GM19452 (cell line): ENCODE results near the gene ACTL6B.
A peak's percentile ranks its signal among the peaks of the same experiment; 100 is the strongest.
"Not testable (repeated sequence)": the region's sequence is repeated elsewhere in the genome, so short reads cannot be mapped to it uniquely, and the experiment has no call there.

ENCODE experiments used
- ATAC-seq: cut with Tn5 transposase; IDR thresholded peaks from one replicate; pipeline ENCODE4 v1.9.1; 2021; ENCODE audit not compliant: unreplicated experiment

ACTL6B gene

GRCh38 chr7:100655908-100656674, at the start of gene ACTL6B:
ACTL6B (minus strand) TSS chr7:100656448; CDS start chr7:100656354, 94 bp downstream.
- ATAC-seq = no peak

GRCh38 chr7:100705320-100705752, 49.1 kb upstream of the ACTL6B start:
- peak; percentile 65 for ATAC-seq

- not testable (repeated sequence) for ATAC-seq
Measured at GRCh38 chr7:100701089-100701488, 44.8 kb upstream of the ACTL6B start.

- no peak for ATAC-seq
Measured at GRCh38 chr7:100699018-100699417, 42.8 kb upstream of the ACTL6B start.

GRCh38 chr7:100696123-100696521, 39.9 kb upstream of the ACTL6B start:
- no peak for ATAC-seq

- peak; percentile 47 for ATAC-seq
Measured at GRCh38 chr7:100694098-100694745, 38.0 kb upstream of the ACTL6B start, which contains the start of gene GIGYF1. GIGYF1 (minus strand) TSS chr7:100694250; CDS start chr7:100688238, 6,012 bp downstream.

GRCh38 chr7:100693312-100694097, 37.3 kb upstream of the ACTL6B start:
- peak; percentile 40 for ATAC-seq

GRCh38 chr7:100692578-100692961, 36.3 kb upstream of the ACTL6B start:
- ATAC-seq = no peak

GRCh38 chr7:100691676-100692577, 35.7 kb upstream of the ACTL6B start:
- ATAC-seq = no peak

- ATAC-seq = no peak
Measured at GRCh38 chr7:100689230-100690135, 33.2 kb upstream of the ACTL6B start.

- no peak for ATAC-seq
Measured at GRCh38 chr7:100688326-100688860, 32.1 kb upstream of the ACTL6B start.

- ATAC-seq = no peak
Measured at GRCh38 chr7:100687751-100688300, 31.6 kb upstream of the ACTL6B start.

GRCh38 chr7:100687261-100687660, 31.0 kb upstream of the ACTL6B start:
- no peak for ATAC-seq

- ATAC-seq = no peak
Measured at GRCh38 chr7:100686822-100687211, 30.6 kb upstream of the ACTL6B start.

GRCh38 chr7:100686201-100686821, 30.1 kb upstream of the ACTL6B start:
- no peak for ATAC-seq

- ATAC-seq = no peak
Measured at GRCh38 chr7:100685631-100686145, 29.4 kb upstream of the ACTL6B start.

GRCh38 chr7:100685049-100685605, 28.9 kb upstream of the ACTL6B start:
- ATAC-seq = no peak

- no peak for ATAC-seq
Measured at GRCh38 chr7:100684534-100685042, 28.3 kb upstream of the ACTL6B start.
